Right lung (tissue), 5 donors: ENCODE measurements around the gene FSTL4. TPM values are rescaled to one million over a fixed set of nuclear protein-coding genes. Genes with fewer than 3 reads are reported as not detected.
"Not testable (repeated sequence)": the region's sequence is repeated elsewhere in the genome, so short reads cannot be mapped to it uniquely, and the experiment has no call there.

Experiments used
- DNase-seq, 2 donors: peaks; one replicate each; pipeline ENCODE4 v3.0.0-alpha.2; 2013
- polyA plus RNA-seq, 5 donors: library from polyadenylated mRNA; unstranded; fragments of 120-200 nt; gene quantifications; one replicate each; pipeline versions ENCODE4 v1.2.1 to v1.2.3, GENCODE V29; 2013; ENCODE audit warnings: inconsistent platforms in 1 of 5, low replicate concordance in 1 of 5; ENCODE audit not compliant: insufficient read length in 5 of 5, insufficient read depth in 1 of 5

FSTL4 gene
- polyA plus RNA-seq, 5 donors: 0.14 to 0.27 (median 0.19) TPM; not detected in 1

GRCh38 chr5:133195250-133195649, 417.1 kb downstream of the FSTL4 start:
- DNase-seq: no peak

DNA sequence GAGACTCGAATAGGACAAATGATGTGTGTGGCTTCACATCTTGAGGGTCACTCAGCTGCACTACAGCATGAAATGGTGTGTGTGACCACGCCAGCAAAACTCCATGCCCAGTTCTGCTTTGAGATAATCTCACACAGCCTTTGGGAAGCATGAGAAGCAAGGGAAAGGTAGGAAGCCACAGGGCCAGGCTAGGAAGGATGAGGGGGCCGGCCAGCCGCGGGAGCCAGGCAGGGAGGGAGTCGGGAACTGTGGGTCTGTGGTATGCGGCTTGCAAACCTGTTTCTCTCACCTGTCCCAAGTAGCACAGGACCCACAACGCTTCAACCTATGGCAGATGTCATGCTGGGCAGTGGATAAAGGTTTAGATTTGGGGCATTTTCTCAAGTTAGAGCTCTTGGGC, 418.5 kb downstream of the FSTL4 start:
- no peak for DNase-seq

DNA sequence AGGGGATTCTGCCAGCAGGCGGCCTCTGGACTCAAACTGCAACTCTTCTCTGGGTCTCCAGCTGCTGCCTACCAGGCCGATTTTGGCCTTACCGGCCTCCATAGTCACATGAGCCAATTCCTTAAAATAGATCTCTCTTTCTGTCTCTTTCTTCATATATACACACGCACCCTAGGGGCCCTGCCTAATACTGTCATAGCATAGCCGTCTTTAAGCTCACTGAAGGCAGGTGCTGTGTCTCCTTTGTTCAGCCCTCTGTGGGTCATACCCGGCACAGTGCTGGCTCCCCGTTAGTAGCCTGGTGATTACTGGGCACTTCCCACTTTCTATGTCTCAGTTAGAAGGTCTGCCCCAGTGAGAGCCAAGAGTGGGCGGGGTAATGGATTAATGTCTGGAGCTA, 419.6 kb downstream of the FSTL4 start:
- DNase-seq: no peak

DNA sequence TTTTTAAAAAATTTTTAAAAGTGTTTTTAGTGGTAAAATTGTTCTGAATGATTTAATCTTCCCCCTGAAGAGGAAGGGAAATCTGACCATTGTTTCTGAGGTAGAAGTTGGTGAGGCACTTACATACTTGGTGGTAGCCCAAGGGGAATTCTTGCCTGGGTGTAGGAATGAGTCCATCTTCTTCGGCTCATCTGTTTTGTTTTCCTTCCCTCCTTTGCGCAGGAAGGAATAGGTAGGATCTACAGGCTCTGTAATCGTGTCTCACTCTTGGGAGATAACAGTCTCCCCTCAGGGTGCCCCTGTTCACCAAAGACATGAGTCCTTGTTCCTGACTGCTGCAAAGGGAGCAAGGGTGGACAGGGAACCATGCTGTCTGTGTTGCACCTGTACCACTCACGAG, 422.5 kb downstream of the FSTL4 start:
- DNase-seq: no peak

DNA sequence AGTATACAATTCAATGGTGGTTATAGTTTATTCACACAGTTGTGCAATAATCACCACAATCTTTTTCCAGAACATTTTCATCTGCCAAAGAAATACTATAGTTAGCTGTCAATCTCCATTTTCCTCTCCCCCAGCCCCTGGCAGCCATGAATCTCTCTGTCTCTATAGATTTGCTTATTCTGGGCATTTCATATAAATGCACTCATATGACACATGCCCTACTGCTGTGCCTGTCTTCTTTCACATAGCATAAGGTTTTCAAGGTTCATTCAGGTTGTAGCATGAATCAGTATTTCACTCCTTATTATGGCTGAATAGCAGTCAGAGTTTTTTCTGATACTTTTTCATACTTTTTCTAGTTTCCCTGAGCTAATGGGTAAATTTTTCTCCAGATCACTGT, 432.9 kb downstream of the FSTL4 start:
- no peak for DNase-seq

GRCh38 chr5:133170756-133171387, 441.5 kb downstream of the FSTL4 start:
- DNase-seq: not testable (repeated sequence)

GRCh38 chr5:133164759-133165158, 447.6 kb downstream of the FSTL4 start:
- DNase-seq: no peak

DNA sequence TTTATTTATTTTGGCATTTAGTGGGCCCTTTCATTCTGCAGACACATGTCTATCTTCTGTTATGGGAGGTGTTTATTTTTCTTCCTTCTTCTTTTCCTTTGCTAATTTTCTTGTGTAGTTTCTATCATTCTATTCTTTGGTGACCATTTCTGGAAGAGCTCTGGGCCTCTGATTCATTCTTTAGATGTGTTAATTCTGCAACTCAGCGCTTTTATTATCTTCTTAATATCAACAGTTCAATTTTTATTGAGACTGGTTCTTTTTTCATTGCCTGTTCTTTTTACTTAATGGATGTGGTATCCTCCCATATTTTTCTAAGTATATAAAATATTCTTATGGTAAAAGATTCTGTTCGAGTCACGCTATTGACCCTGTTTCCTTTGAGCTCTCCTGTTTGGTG, 448.5 kb downstream of the FSTL4 start:
- DNase-seq: no peak

- DNase-seq: no peak
Measured at GRCh38 chr5:133159543-133159942, 452.8 kb downstream of the FSTL4 start.

DNA sequence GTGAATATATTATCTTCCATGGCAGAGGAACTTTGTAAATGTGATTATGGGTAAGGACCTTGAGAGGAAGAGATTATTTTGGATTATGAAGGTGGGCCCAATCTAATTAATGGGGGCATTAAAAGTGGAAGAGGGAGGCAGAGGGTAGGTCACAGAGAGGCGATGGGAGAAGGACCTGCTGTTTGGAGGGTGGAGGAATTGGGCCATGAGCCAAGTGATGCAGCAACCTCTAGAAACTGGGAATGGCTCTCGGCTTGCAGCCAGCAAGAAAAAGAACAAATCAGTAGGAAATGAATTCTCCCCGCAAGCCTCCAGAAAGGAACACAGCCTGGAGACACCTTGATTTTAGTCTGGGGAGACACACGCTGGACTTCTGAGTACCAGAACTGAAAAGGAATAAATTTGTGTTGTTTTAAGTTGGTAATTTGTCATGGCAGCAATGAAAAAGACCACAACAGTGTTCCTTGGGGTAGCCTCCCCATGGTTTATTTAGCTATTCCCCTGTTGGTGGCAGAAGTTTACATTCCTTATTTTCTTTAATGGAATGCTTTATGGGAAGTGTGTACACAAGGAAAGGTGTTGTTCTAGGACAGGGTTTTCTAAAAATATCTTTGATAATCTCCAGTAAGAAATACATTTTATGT, 456.9 kb downstream of the FSTL4 start:
- DNase-seq: no peak

DNA sequence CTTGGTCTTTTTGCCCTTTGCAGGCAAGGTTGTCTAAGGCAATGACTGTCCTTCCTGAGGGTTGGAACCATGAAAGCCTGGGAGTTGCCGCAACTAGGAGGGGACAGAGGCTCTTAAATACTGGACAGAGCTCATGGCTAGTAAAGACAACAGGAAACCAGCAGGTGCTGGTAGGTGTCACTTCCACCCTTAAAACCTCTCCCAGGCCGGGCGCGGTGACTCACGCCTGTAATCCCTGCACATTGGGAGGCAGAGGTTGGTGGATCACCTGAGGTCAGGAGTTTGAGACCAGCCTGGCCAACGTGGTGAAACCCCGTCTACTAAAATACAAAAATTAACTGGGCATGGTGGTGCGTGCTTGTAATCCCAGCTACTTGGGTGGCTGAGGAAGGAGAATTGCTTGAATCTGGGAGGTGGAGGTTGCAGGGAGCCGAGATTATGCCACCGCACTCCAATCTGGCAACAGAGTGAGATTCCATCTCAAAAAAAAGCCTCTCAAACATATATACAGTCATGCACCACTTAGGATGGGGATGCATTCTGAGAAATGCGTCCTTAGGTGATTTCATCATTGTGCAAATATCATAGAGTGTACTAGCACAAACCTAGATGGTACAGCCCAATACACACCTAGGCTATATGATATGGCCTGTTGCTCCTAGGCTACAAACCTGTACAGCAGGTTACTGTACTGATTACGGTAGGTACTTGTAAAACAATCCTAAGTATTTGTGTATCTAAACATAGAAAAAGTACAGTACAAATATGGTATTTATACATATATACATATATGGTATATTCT, 457.9 kb downstream of the FSTL4 start:
- DNase-seq: no peak

DNA sequence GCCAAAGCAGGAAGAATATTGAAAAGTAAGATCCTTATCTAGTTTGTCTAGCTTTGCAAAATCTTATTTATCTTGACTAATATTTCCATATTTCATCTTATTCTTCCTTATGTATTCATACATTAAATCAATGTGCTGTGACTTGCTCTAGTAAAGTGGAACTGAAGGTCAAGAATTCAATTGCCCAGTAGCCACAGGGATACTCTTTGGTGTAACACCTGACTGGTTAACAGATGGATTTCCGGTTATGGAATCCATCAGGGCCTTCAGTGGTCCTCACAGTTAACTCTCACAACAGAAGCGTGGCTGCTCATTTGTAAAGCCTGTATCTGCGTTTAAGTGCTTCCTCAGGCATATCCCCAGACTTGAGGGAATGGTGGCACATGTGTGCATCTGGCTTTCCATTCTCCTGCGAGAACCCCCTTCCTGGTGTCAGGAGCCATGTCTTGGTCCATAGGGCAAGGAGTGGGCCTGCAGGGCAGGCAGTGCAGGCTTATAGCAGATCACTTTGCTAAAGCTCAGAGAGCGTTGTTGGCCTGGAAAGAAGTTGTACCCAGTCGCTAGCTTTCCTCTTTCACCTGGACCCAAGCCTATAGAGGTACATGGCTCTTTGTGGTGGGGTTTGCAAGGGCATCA, 461.3 kb downstream of the FSTL4 start:
- DNase-seq: no peak

- no peak for DNase-seq
Measured at GRCh38 chr5:133149345-133149744, 463.0 kb downstream of the FSTL4 start.

DNA sequence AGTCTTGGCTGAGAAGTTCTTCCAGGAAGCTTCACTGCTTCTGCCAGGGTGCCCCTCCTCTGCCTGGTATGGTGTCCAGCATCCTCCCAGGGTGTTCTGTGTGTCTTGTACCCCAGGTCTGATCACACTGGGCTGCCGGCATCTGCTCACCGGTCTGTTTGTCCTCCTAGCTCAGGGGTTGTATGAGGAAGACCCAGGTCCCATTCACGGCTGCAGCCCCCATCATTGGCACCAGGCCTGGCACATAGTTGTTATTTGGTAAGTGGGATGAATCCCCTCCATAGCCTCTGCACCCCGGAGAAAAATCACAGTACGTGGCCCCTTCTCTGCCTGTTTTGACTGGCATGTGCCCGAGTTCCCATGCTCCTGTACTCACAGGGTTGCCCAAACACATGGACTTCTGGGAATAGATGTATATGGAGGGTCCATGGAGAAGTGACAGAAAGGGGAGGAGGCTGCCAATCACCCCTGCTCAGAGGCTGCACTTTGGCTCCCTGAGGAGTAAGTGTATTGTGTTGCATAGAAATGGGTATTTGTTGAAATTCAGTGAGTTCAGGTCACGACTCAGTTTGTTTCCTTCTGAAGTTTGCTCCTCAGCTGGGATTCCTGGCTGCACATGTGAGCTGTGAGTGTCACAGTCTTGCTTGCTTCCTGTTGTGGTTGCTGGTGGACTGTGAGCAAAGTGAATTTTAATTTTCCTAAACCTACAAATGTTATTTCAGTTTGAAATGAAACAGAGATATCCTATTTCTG, 464.4 kb downstream of the FSTL4 start:
- no peak for DNase-seq

GRCh38 chr5:133147411-133147810, 464.9 kb downstream of the FSTL4 start:
- DNase-seq: peak in 1 of 2 donors; percentile 39
